ENCODE results near the gene WTAP.
A peak's percentile ranks its signal among the peaks of the same experiment; 100 is the strongest.
"Not testable (repeated sequence)": the region's sequence is repeated elsewhere in the genome, so short reads cannot be mapped to it uniquely, and the experiment has no call there.

The WTAP gene

GRCh38 chr6:159762681-159763293 is 35.5 kb downstream of the WTAP start:
- no peak for DNase-seq

GRCh38 chr6:159766906-159767305 is 39.6 kb downstream of the WTAP start:
- DNase-seq: no peak

- DNase-seq: no peak
Observed at GRCh38 chr6:159769470-159769869, 42.2 kb downstream of the WTAP start.

GRCh38 chr6:159772196-159772595 is 44.9 kb downstream of the WTAP start:
- DNase-seq: no peak

GRCh38 chr6:159777240-159777904 is 50.1 kb downstream of the WTAP start:
- DNase-seq: no peak

- no peak for DNase-seq
Observed at GRCh38 chr6:159778131-159778530, 50.8 kb downstream of the WTAP start.

- no peak for DNase-seq
Observed at GRCh38 chr6:159778542-159779103, 51.3 kb downstream of the WTAP start.

GRCh38 chr6:159788276-159788675 is 61.0 kb downstream of the WTAP start:
- DNase-seq: no peak

GRCh38 chr6:159788753-159789376 is 61.6 kb downstream of the WTAP start:
- no peak for DNase-seq

- DNase-seq: peak; percentile 90
Observed at GRCh38 chr6:159789377-159790148, 62.3 kb downstream of the WTAP start, which contains the start of gene TCP1. Gene TCP1, minus strand, starts transcription at chr6:159789602. Its CDS starts 134 bp downstream, at chr6:159789468.

GRCh38 chr6:159790149-159790955 is 63.0 kb downstream of the WTAP start, which contains the start of gene MRPL18:
Gene MRPL18, plus strand, starts transcription at chr6:159790467. Its CDS starts 121 bp downstream, at chr6:159790588.
- DNase-seq: peak; percentile 62

- no peak for DNase-seq
Observed at GRCh38 chr6:159790956-159791598, 63.8 kb downstream of the WTAP start.

- not testable (repeated sequence) for DNase-seq
Observed at GRCh38 chr6:159794976-159795375, 67.7 kb downstream of the WTAP start.

GRCh38 chr6:159797554-159797953 is 70.2 kb downstream of the WTAP start:
- DNase-seq: no peak

- no peak for DNase-seq
Observed at GRCh38 chr6:159800141-159800865, 73.0 kb downstream of the WTAP start, which contains the start of gene PNLDC1. Gene PNLDC1, plus strand, starts transcription at chr6:159800276. Its CDS starts 32 bp downstream, at chr6:159800308.

GRCh38 chr6:159801935-159802334 is 74.6 kb downstream of the WTAP start:
- DNase-seq: no peak

GRCh38 chr6:159804504-159804903 is 77.2 kb downstream of the WTAP start:
- DNase-seq: no peak

- DNase-seq: no peak
Observed at GRCh38 chr6:159805440-159806020, 78.2 kb downstream of the WTAP start.

All from NCI-H2081 treated with DMSO at 0.1 percent for 48 hours (cell line).